ENCODE data around the gene PIWIL4.

PIWIL4 gene

GRCh38 chr11:94593030-94593429, 25.9 kb downstream of the PIWIL4 start:
- TF ChIP-seq ZFX (IDR thresholded peaks at IDR 0.05; ENCODE audit: borderline replicate concordance) (no peak), CTCF (IDR thresholded peaks at IDR 0.05) (no peak)
- H3K27ac ChIP-seq = no peak overlapping the region

- no peak overlapping the region for H3K27ac ChIP-seq
- TF ChIP-seq ZFX (IDR thresholded peaks at IDR 0.05; ENCODE audit: borderline replicate concordance) (no peak), CTCF (IDR thresholded peaks at IDR 0.05) (no peak)
These were observed 27.9 kb downstream of the PIWIL4 start for GRCh38 chr11:94595076-94595475.

- H3K27ac ChIP-seq = no peak overlapping the region
- no peak for TF ChIP-seq ZFX (IDR thresholded peaks at IDR 0.05; ENCODE audit: borderline replicate concordance)
- no peak for TF ChIP-seq CTCF (IDR thresholded peaks at IDR 0.05)
These were observed 30.7 kb downstream of the PIWIL4 start for GRCh38 chr11:94597896-94598295.

GRCh38 chr11:94599510-94599909, 32.3 kb downstream of the PIWIL4 start:
- H3K27ac ChIP-seq = no peak overlapping the region
- TF ChIP-seq ZFX (IDR thresholded peaks at IDR 0.05; ENCODE audit: borderline replicate concordance) (no peak), CTCF (IDR thresholded peaks at IDR 0.05) (no peak)

GRCh38 chr11:94602430-94603372, 35.5 kb downstream of the PIWIL4 start:
- TF ChIP-seq CTCF (IDR thresholded peaks at IDR 0.05) (no peak), ZFX (IDR thresholded peaks at IDR 0.05; ENCODE audit: borderline replicate concordance) (no peak)
- no peak overlapping the region for H3K27ac ChIP-seq

- no peak overlapping the region for H3K27ac ChIP-seq
- TF ChIP-seq ZFX (IDR thresholded peaks at IDR 0.05; ENCODE audit: borderline replicate concordance) = no peak
- TF ChIP-seq CTCF (IDR thresholded peaks at IDR 0.05) = no peak
These were observed 36.4 kb downstream of the PIWIL4 start for GRCh38 chr11:94603587-94603986.

GRCh38 chr11:94604482-94604881, 37.3 kb downstream of the PIWIL4 start:
- H3K27ac ChIP-seq = no peak overlapping the region
- TF ChIP-seq CTCF (IDR thresholded peaks at IDR 0.05) (no peak), ZFX (IDR thresholded peaks at IDR 0.05; ENCODE audit: borderline replicate concordance) (no peak)
